ENCODE results near the gene C12orf42. TPM values are rescaled to one million over a fixed set of nuclear protein-coding genes. Genes with fewer than 3 reads are reported as not detected.

Gene C12orf42
- total RNA-seq, 1 experiment from 2014 or later, result not detected

DNA sequence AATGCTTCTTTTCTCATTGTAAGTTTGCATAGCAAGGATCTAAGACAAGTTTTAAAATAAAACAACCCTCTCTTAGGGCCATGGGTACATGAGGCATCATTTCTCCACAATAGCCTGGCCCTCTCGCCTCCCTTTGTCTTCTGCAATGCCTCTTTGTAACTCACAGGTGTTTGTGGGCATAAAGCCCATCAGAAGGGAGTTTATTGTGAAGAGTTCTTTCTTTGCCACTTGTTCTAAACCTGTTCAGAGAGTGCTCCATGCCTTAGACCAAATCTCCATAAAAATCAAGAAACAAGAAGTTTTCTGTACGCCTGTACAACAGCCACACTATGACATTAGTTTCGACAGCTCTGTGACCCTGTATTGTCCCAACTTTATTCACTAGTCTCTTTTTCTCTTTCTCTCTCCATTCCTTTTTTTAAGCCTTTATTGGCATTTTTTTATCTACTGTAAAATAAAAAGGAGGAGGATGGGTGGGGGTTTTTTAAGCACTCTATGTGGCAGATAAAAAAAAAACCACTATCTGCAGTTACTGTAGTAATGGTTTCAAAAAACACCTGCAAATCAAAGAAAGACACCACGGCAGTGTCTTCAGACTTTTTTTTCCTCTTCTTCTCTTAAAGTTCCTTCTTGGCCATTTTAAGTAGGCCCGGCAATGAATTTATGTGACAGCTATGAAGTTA lies 1.6 kb downstream of the C12orf42 start:
- no peaks in the 10 kb centered on the region for H3K4me1 ChIP-seq (ENCODE audit: control insufficient read depth in 1 of 2, insufficient read depth in 2 of 2, low read length in 2 of 2)
- H3K27ac ChIP-seq (ENCODE audit: low read depth, low read length), result no peak overlapping the region
- intact Hi-C loops (cut with micrococcal nuclease), result no loop called here
- H2AFZ ChIP-seq (ENCODE audit: low read depth, low read length, poor library complexity, severe bottlenecking), result no peak overlapping the region
- no peaks in the 10 kb centered on the region for H4K20me1 ChIP-seq (ENCODE audit: insufficient read depth)
- BruUV-seq (replicated peaks), result no TSS peak
- ATAC-seq (no peak), DNase-seq (ENCODE audit: low read depth, low spot score) (no peak)
- POLR2A ChIA-PET, result no interaction called here
- no peak overlapping the region for H3K4me2 ChIP-seq (ENCODE audit: low read length)
- H3K9ac ChIP-seq (ENCODE audit: low read length), result no peak overlapping the region
- no peaks in the 10 kb centered on the region for H3K36me3 ChIP-seq (ENCODE audit: control insufficient read depth in 1 of 2, insufficient read depth in 2 of 2, low read length in 2 of 2)
- TF ChIP-seq SRF (IDR thresholded peaks at IDR 0.05; ENCODE audit: low read depth) (no peak), EZH2phosphoT487 (IDR thresholded peaks at IDR 0.05; ENCODE audit: borderline replicate concordance) (no peak), EGR1 (IDR thresholded peaks at IDR 0.05; ENCODE audit: low read depth) (no peak), CEBPB (IDR thresholded peaks at IDR 0.05; ENCODE audit: low read depth) (no peak), POLR2AphosphoS5 (IDR thresholded peaks at IDR 0.05; ENCODE audit: low read depth, low read length) (no peak)
- RAD21 ChIA-PET (ENCODE audit: low non-redundant PET in 1 of 2, low total read pairs in 2 of 2, uncharacterized antibody in 2 of 2, unreplicated experiment in 2 of 2), result interaction anchor here in 1 of 2 experiments (0.5 kb wide), 1 partner anchor 20 kb away, joined by 4 read pairs; no protein-coding TSS in a partner anchor
- H3K79me2 ChIP-seq (ENCODE audit: insufficient read depth, low read length), result no peaks in the 10 kb centered on the region
- H3K27me3 ChIP-seq (ENCODE audit: insufficient read depth, low read length), result 0 out of 2 replicates have a peak, but pooled peaks cover 4% of the 10 kb centered on the region
- H3K9me2 ChIP-seq (ENCODE audit: insufficient read depth), result no peaks in the 10 kb centered on the region
- no peaks in the 10 kb centered on the region for H3K9me3 ChIP-seq (ENCODE audit: control insufficient read depth in 1 of 2, insufficient read depth in 1 of 2, low read depth in 1 of 2, low read length in 2 of 2)
- CTCF ChIA-PET, result no interaction called here
- no peak overlapping the region for H3K4me3 ChIP-seq (replicated peaks in 1 of 2; ENCODE audit: low read depth in 1 of 2, low read length in 2 of 2)

DNA sequence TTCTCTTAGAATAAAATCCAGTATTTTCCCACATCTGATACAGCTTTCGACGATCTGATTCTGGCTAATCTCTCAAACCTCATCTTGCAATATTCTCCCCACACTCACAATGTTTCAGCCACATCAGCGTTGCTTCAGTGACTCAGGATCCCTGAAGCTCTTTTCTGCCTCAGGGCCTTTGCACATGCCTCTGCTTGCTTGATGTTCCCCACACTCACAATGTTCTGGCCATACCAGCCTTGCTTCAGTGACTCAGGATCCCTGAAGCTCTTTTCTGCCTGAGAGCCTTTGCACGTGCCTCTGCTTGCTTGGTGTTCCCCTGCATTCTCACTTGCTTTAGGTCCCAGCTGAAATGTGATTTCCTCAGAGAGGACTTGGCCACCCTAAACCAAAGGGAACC lies 2.6 kb downstream of the C12orf42 start:
- no TSS peak for BruUV-seq (replicated peaks)
- Histone ChIP-seq H3K27me3 (ENCODE audit: insufficient read depth, low read length) (0 out of 2 replicates have a peak, but pooled peaks cover 4% of the 10 kb centered on the region), H4K20me1 (ENCODE audit: insufficient read depth) (no peaks in the 10 kb centered on the region), H2AFZ (ENCODE audit: low read depth, low read length, poor library complexity, severe bottlenecking) (no peak overlapping the region), H3K4me3 (replicated peaks in 1 of 2; ENCODE audit: low read depth in 1 of 2, low read length in 2 of 2) (no peak overlapping the region), H3K9ac (ENCODE audit: low read length) (no peak overlapping the region), H3K9me3 (ENCODE audit: control insufficient read depth in 1 of 2, insufficient read depth in 1 of 2, low read depth in 1 of 2, low read length in 2 of 2) (no peaks in the 10 kb centered on the region), H3K79me2 (ENCODE audit: insufficient read depth, low read length) (no peaks in the 10 kb centered on the region), H3K36me3 (ENCODE audit: control insufficient read depth in 1 of 2, insufficient read depth in 2 of 2, low read length in 2 of 2) (no peaks in the 10 kb centered on the region), H3K4me1 (ENCODE audit: control insufficient read depth in 1 of 2, insufficient read depth in 2 of 2, low read length in 2 of 2) (no peaks in the 10 kb centered on the region), H3K4me2 (ENCODE audit: low read length) (no peak overlapping the region), H3K9me2 (ENCODE audit: insufficient read depth) (no peaks in the 10 kb centered on the region), H3K27ac (ENCODE audit: low read depth, low read length) (no peak overlapping the region)
- ChIA-PET POLR2A (no interaction called here), CTCF (interaction anchor here (2.2 kb wide), 1 partner anchor 55 kb away, joined by 5 read pairs; no protein-coding TSS in a partner anchor), RAD21 (ENCODE audit: low non-redundant PET in 1 of 2, low total read pairs in 2 of 2, uncharacterized antibody in 2 of 2, unreplicated experiment in 2 of 2) (no interaction called here)
- DNase-seq (ENCODE audit: low read depth, low spot score) (no peak), ATAC-seq (no peak)
- no peak for TF ChIP-seq SP1 (IDR thresholded peaks at IDR 0.05; ENCODE audit: low read depth)
- TF ChIP-seq, protein P1, sequence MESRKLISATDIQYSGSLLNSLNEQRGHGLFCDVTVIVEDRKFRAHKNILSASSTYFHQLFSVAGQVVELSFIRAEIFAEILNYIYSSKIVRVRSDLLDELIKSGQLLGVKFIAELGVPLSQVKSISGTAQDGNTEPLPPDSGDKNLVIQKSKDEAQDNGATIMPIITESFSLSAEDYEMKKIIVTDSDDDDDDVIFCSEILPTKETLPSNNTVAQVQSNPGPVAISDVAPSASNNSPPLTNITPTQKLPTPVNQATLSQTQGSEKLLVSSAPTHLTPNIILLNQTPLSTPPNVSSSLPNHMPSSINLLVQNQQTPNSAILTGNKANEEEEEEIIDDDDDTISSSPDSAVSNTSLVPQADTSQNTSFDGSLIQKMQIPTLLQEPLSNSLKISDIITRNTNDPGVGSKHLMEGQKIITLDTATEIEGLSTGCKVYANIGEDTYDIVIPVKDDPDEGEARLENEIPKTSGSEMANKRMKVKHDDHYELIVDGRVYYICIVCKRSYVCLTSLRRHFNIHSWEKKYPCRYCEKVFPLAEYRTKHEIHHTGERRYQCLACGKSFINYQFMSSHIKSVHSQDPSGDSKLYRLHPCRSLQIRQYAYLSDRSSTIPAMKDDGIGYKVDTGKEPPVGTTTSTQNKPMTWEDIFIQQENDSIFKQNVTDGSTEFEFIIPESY (IDR thresholded peaks at IDR 0.05; ENCODE audit: extremely low read depth, insufficient replicate concordance, low read length), result no peak
- no peak for TF ChIP-seq JUND (IDR thresholded peaks at IDR 0.05)
- no peak for TF ChIP-seq EZH2phosphoT487 (IDR thresholded peaks at IDR 0.05; ENCODE audit: borderline replicate concordance)
- TF ChIP-seq ZNF274 (IDR thresholded peaks at IDR 0.05; ENCODE audit: low read depth, low read length), result no peak
- TF ChIP-seq POLR2A (IDR thresholded peaks at IDR 0.05; ENCODE audit: borderline replicate concordance, extremely low read depth, insufficient read depth, insufficient read length), result no peak
- TF ChIP-seq ZFX (IDR thresholded peaks at IDR 0.05), result no peak
- no peak for TF ChIP-seq CEBPB (IDR thresholded peaks at IDR 0.05; ENCODE audit: low read depth)
- TF ChIP-seq EZH2 (IDR thresholded peaks at IDR 0.05), result no peak
- TF ChIP-seq FOSL1 (IDR thresholded peaks at IDR 0.05; ENCODE audit: low read depth), result no peak
- TF ChIP-seq TCF7L2 (IDR thresholded peaks at IDR 0.05; ENCODE audit: borderline replicate concordance, extremely low read depth, insufficient read depth, insufficient read length), result no peak
- intact Hi-C loops (cut with micrococcal nuclease), result no loop called here

Data from HCT116 (cell line).